ENCODE data around the gene ELAPOR2. TPM values are rescaled to one million over a fixed set of nuclear protein-coding genes. Genes with fewer than 3 reads are reported as not detected.
A peak's percentile ranks its signal among the peaks of the same experiment; 100 is the strongest.
"Not testable (repeated sequence)": the region's sequence is repeated elsewhere in the genome, so short reads cannot be mapped to it uniquely, and the experiment has no call there.

The ELAPOR2 gene
- 4.2 TPM for polyA plus RNA-seq

GRCh38 chr7:87059525-87060287 is at the start of gene ELAPOR2:
Gene ELAPOR2, minus strand, starts transcription at chr7:87059654. Its CDS starts 141 bp downstream, at chr7:87059513.
- Mint-ChIP-seq H3K36me3 (peaks cover 2% of the 10 kb centered on the region), H3K9me3 (no peaks in the 10 kb centered on the region), H3K27ac (peak within 1 kb of the TSS; percentile 47 to 84 (median 63)), H3K4me3 (peak within 1 kb of the TSS; percentile 88 to 94 (median 92)), H3K4me1 (peaks cover 4 to 16% (median 14%) of the 10 kb centered on the region in 3 donors), H3K27me3 (no peaks in the 10 kb centered on the region)

DNA sequence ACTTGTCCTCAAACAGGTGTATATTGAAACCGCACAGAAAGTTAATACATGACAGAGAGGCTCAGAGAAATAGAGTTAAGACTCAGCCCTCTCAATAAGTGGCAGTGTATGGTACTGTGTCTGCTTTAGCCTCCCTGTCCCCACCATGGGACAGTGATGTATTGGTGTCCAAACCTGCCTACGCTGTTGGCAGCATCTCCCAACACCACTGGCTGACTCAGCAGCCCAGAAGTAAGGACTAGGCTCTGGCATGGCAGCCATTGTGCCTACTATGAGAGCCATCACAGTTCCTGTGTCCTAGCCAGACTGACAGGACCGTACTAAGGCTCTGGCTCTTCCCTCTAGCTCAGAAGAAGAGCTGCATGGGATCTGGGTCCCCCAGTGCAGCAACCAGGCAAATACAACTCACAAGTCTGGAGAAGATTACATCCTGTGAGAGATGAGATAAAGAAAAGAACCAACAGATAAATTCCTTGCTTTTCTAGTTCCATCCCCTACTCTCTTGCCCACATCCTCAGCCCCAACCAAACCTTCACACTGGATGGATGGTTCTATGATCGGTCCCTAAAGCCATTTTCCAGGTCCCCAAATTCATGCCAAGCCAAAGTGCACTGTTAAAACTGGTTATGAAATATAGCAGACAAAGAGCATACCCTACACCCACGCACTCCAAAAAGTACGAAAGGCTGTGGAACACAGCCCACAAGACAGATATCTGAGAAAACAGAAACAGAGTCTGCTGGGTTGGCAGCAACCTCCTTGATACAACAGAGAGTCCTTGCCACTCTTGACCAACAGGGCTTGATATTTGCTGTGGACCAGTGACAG is 48.7 kb upstream of the ELAPOR2 start:
- Mint-ChIP-seq H3K27ac (no peak overlapping the region), H3K4me3 (no peak overlapping the region), H3K4me1 (no peaks in the 10 kb centered on the region), H3K9me3 (peaks cover 0 to 2% (median 0%) of the 10 kb centered on the region in 3 donors), H3K36me3 (peaks cover 5% of the 10 kb centered on the region), H3K27me3 (peaks cover 4% of the 10 kb centered on the region)

GRCh38 chr7:87106974-87107612 is 47.6 kb upstream of the ELAPOR2 start:
- H3K4me3 Mint-ChIP-seq, result no peak overlapping the region
- peaks cover 5% of the 10 kb centered on the region for H3K36me3 Mint-ChIP-seq
- H3K27ac Mint-ChIP-seq, result no peak overlapping the region
- H3K4me1 Mint-ChIP-seq, result no peaks in the 10 kb centered on the region
- peaks cover 0 to 2% (median 0%) of the 10 kb centered on the region in 3 donors for H3K9me3 Mint-ChIP-seq
- peaks cover 4% of the 10 kb centered on the region for H3K27me3 Mint-ChIP-seq

GRCh38 chr7:87105401-87105800 is 45.9 kb upstream of the ELAPOR2 start:
- H3K4me1 Mint-ChIP-seq, result no peaks in the 10 kb centered on the region
- peaks cover 0 to 2% (median 0%) of the 10 kb centered on the region in 3 donors for H3K9me3 Mint-ChIP-seq
- H3K27ac Mint-ChIP-seq, result no peak overlapping the region
- no peak overlapping the region for H3K4me3 Mint-ChIP-seq
- peaks cover 5% of the 10 kb centered on the region for H3K36me3 Mint-ChIP-seq
- H3K27me3 Mint-ChIP-seq, result peaks cover 4% of the 10 kb centered on the region

DNA sequence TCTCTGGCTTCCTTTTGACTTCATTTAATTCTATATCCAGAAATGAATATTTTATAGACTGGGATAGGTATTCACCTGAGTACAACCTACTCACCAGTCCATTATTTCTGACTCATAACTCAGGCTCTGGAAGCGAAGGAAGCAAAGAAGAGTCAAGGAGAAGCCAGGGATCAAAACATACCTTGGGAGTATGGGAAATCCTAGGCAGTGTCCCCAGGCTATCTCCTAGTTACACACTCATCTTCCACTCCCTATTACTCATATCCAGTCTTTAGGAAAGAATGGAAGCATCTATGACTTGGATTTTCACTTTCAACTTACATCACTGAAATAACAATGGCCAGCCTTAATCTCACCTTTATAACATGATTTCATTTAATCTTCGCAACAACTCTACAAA is 40.9 kb upstream of the ELAPOR2 start:
- H3K4me1 Mint-ChIP-seq, result no peaks in the 10 kb centered on the region
- H3K27me3 Mint-ChIP-seq, result peaks cover 2% of the 10 kb centered on the region
- no peak overlapping the region for H3K27ac Mint-ChIP-seq
- no peak overlapping the region for H3K4me3 Mint-ChIP-seq
- H3K36me3 Mint-ChIP-seq, result no peaks in the 10 kb centered on the region
- H3K9me3 Mint-ChIP-seq, result peaks cover 0 to 5% (median 0%) of the 10 kb centered on the region in 3 donors

DNA sequence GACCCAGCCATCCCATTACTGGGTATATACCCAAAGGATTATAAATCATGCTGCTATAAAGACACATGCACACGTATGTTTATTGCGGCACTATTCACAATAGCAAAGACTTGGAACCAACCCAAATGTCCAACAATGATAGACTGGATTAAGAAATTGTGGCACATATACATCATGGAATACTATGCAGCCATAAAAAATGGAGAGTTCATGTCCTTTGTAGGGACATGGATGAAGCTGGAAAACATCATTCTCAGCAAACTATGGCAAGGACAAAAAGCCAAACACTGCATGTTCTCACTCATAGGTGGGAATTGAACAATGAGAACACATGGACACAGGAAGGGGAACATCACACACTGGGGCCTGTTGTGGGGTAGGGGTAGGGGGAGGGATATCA is 37.9 kb upstream of the ELAPOR2 start:
- H3K36me3 Mint-ChIP-seq, H3K4me1 Mint-ChIP-seq, H3K4me3 Mint-ChIP-seq, H3K9me3 Mint-ChIP-seq, H3K27ac Mint-ChIP-seq, H3K27me3 Mint-ChIP-seq: not testable (repeated sequence)

- Mint-ChIP-seq H3K9me3 (peaks cover 0 to 8% (median 0%) of the 10 kb centered on the region in 3 donors), H3K27ac (no peak overlapping the region), H3K27me3 (peaks cover 2% of the 10 kb centered on the region), H3K4me1 (no peaks in the 10 kb centered on the region), H3K4me3 (no peak overlapping the region), H3K36me3 (no peaks in the 10 kb centered on the region)
Measured at GRCh38 chr7:87094322-87094721, 34.9 kb upstream of the ELAPOR2 start.

DNA sequence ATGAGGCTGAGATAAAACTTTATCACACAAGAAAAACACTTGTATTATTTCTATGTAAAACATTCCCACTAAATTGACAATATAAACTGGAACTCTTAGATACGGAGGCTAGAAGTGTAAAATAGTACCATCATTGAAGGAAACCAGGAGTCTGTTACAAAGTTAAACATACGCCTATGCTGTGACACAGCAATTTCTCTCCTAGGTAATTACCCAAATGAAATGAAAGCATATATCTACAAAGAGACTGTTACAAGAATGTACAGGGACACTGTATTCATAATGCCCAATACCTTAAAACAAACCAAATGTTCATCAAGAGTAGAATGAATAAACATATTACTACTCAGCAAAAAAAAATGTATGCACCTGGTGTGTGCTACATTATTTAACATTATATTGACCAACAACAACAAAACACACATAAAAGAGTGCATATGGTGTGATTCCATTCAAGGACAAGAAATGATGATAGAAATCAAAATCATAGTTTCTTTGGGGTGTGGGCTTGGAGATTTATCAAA is 33.2 kb upstream of the ELAPOR2 start:
- Mint-ChIP-seq H3K4me3 (no peak overlapping the region), H3K27me3 (peaks cover 2% of the 10 kb centered on the region), H3K27ac (no peak overlapping the region), H3K9me3 (peaks cover 0 to 8% (median 0%) of the 10 kb centered on the region in 3 donors), H3K36me3 (no peaks in the 10 kb centered on the region), H3K4me1 (no peaks in the 10 kb centered on the region)

DNA sequence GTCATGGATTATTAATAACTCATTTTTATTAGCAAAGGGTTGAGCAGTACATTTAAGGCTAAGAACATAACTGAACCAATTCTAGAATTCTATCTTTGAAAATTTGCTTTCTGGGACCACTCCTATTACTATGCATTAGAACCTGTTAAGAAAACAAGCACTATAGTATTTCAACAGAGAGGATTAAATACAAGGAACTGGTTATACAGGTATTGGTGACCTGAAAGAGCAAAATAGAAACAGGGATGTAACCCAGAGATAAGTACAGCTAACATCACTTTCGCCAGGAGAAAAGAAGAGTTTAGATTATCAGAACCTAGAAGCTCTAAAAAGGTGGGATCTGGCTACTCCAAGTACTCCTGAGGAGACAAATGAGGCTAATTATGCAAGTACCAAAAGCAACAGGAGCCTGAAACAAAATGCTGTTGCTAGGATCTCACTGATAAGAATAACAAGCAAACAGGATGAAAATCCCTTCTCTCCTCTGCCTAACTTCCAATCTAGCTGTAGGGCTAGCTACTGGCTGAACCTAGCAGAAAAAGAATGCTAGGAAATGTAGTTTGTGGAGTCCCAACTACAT is 32.1 kb upstream of the ELAPOR2 start:
- H3K9me3 Mint-ChIP-seq, result peaks cover 0 to 8% (median 4%) of the 10 kb centered on the region in 3 donors
- no peaks in the 10 kb centered on the region for H3K36me3 Mint-ChIP-seq
- no peak overlapping the region for H3K27ac Mint-ChIP-seq
- H3K4me3 Mint-ChIP-seq, result no peak overlapping the region
- peaks cover 2% of the 10 kb centered on the region for H3K27me3 Mint-ChIP-seq
- H3K4me1 Mint-ChIP-seq, result no peaks in the 10 kb centered on the region

- Mint-ChIP-seq H3K27me3 (no peaks in the 10 kb centered on the region), H3K27ac (no peak overlapping the region), H3K36me3 (peaks cover 2% of the 10 kb centered on the region), H3K9me3 (peaks cover 0 to 4% (median 1%) of the 10 kb centered on the region in 3 donors), H3K4me1 (no peaks in the 10 kb centered on the region), H3K4me3 (no peak overlapping the region)
Measured at GRCh38 chr7:87083865-87084519, 24.5 kb upstream of the ELAPOR2 start.

- Mint-ChIP-seq H3K4me1 (no peaks in the 10 kb centered on the region), H3K27ac (no peak overlapping the region), H3K4me3 (no peak overlapping the region), H3K27me3 (no peaks in the 10 kb centered on the region), H3K9me3 (peaks cover 0 to 4% (median 1%) of the 10 kb centered on the region in 3 donors), H3K36me3 (peaks cover 2% of the 10 kb centered on the region)
Measured at GRCh38 chr7:87082675-87083074, 23.2 kb upstream of the ELAPOR2 start.

DNA sequence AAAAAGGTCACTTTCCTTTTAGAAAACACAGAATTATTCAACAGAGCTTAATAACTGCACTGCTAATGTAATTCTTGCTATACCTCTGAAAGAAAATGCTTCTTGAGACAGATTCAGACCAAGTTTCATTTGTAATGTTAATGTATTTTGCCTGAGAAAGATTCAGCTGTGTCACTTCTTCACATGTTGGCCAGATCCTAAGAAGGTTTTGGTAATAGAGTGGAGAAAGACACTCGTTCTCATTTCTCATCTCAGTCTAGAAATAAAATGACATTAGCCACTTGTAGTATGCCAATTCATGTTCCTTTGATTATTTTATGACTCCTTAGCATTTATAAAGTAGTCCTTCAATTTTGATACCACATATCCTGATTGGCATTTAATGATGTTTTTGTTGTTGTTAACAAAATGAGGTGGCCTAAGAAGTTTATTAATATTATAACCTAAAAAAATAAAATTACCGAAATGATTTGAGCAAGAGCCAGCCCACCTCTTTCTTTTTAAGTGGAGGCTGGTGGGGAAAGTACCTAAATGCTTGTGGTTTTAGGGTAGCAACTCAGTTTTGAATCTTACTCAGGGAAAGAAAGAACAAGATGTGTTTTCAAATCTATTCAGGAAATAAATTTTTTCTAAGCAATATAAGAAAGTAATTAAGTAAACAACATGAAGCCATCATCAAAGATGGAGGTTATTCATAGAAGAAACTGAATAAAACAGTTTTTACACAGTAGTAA is 16.4 kb upstream of the ELAPOR2 start:
- H3K27me3 Mint-ChIP-seq, result no peaks in the 10 kb centered on the region
- no peaks in the 10 kb centered on the region for H3K9me3 Mint-ChIP-seq
- peaks cover 1% of the 10 kb centered on the region for H3K36me3 Mint-ChIP-seq
- peaks cover 0 to 9% (median 9%) of the 10 kb centered on the region in 3 donors for H3K4me1 Mint-ChIP-seq
- H3K27ac Mint-ChIP-seq, result no peak overlapping the region
- no peak overlapping the region for H3K4me3 Mint-ChIP-seq

GRCh38 chr7:87067788-87068187 is 8.3 kb upstream of the ELAPOR2 start:
- Mint-ChIP-seq H3K4me3 (no peak overlapping the region), H3K27me3 (no peaks in the 10 kb centered on the region), H3K9me3 (no peaks in the 10 kb centered on the region), H3K27ac (no peak overlapping the region), H3K36me3 (peaks cover 2% of the 10 kb centered on the region), H3K4me1 (no peaks in the 10 kb centered on the region)

- Mint-ChIP-seq H3K4me3 (peak overlapping the region; percentile 86 to 94 (median 90)), H3K27me3 (no peaks in the 10 kb centered on the region), H3K9me3 (no peaks in the 10 kb centered on the region), H3K36me3 (peaks cover 2% of the 10 kb centered on the region), H3K4me1 (peaks cover 4 to 16% (median 14%) of the 10 kb centered on the region in 3 donors), H3K27ac (peak overlapping the region in 2 of 3 donors; percentile 39 to 50)
Measured at GRCh38 chr7:87060288-87060537, 759 bp upstream of the ELAPOR2 start.

Measured in IgD-negative memory B cell (primary cell).